ENCODE measurements around the gene FLT1. TPM values are rescaled to one million over a fixed set of nuclear protein-coding genes. Genes with fewer than 3 reads are reported as not detected.

Gene FLT1
- polyA plus RNA-seq, 2 of the 4 experiments (the other 2 are of a cell fraction) = not detected

- TF ChIP-seq RNF2 (IDR thresholded peaks at IDR 0.05; ENCODE audit: borderline replicate concordance, low read depth) (no peak), MAZ (IDR thresholded peaks at IDR 0.05; ENCODE audit: borderline replicate concordance, low read depth, low read length) (no peak), JUNB (IDR thresholded peaks at IDR 0.05) (no peak), HES2 (IDR thresholded peaks at IDR 0.05) (no peak), USF2 (IDR thresholded peaks at IDR 0.05) (no peak), SREBF2 (IDR thresholded peaks at IDR 0.05) (no peak), HOXB13 (CRISPR knock-in tag; IDR thresholded peaks at IDR 0.05; ENCODE audit: low read depth) (no peak), HEYL (CRISPR knock-in tag; IDR thresholded peaks at IDR 0.05) (no peak), PHF8 (IDR thresholded peaks at IDR 0.05; ENCODE audit: borderline replicate concordance, low read depth) (no peak), CHD2 (IDR thresholded peaks at IDR 0.05; ENCODE audit: low read length, partially characterized antibody) (no peak), ZNF302 (CRISPR knock-in tag; IDR thresholded peaks at IDR 0.05) (no peak), MAFK (IDR thresholded peaks at IDR 0.05; ENCODE audit: partially characterized antibody) (no peak), RCOR1 (IDR thresholded peaks at IDR 0.05; ENCODE audit: low read depth, low read length) (no peak)
- DNase-seq (ENCODE audit: low read depth in 1 of 2, low spot score in 1 of 2) (no peak), ATAC-seq (no peak), FAIRE-seq (no peak)
- CTCF ChIA-PET = no interaction called here
- no peaks in the 10 kb centered on the region for H3K9me3 ChIP-seq
- no peak overlapping the region for H3K27ac ChIP-seq
- H3K4me1 ChIP-seq = no peaks in the 10 kb centered on the region
- H3K4me2 ChIP-seq = no peak overlapping the region
- POLR2A ChIA-PET = no interaction called here
- H3K4me3 ChIP-seq = no peak overlapping the region
Measured at GRCh38 chr13:28409648-28410047, 85.3 kb downstream of the FLT1 start.

DNA sequence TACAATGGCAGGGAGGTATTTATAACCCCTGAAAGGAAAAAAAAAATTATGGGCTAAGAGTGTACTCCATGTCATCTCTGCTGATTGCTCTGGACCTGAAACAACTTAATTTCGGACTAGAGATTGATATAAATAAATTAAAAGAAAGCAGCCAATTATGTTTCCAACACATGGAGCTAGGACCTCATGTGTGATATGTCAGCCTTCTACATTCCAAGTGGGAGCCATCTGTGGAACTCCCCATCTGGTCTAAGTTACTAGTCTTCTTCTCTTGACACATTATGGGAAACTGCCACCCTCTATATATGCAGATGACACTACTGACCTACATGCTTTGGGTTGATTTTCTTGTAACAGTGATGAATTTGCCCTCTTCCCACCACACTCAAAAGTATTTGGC is 86.1 kb downstream of the FLT1 start:
- ChIA-PET CTCF (no interaction called here), POLR2A (no interaction called here)
- H3K4me1 ChIP-seq = no peaks in the 10 kb centered on the region
- H3K9me3 ChIP-seq = no peaks in the 10 kb centered on the region
- TF ChIP-seq EHF (CRISPR knock-in tag; IDR thresholded peaks at IDR 0.05) = no peak
- no peak for TF ChIP-seq GATA3 (IDR thresholded peaks at IDR 0.05; ENCODE audit: borderline replicate concordance)
- TF ChIP-seq CHD2 (IDR thresholded peaks at IDR 0.05; ENCODE audit: low read length, partially characterized antibody) = no peak
- TF ChIP-seq HEYL (CRISPR knock-in tag; IDR thresholded peaks at IDR 0.05) = no peak
- no peak for TF ChIP-seq SMC3 (IDR thresholded peaks at IDR 0.05)
- TF ChIP-seq MAFK (IDR thresholded peaks at IDR 0.05; ENCODE audit: partially characterized antibody) = no peak
- TF ChIP-seq CBX8 (IDR thresholded peaks at IDR 0.05) = no peak
- no peak for TF ChIP-seq CEBPB (IDR thresholded peaks at IDR 0.05)
- TF ChIP-seq PBX3 (IDR thresholded peaks at IDR 0.05) = no peak
- TF ChIP-seq RARB (CRISPR knock-in tag; IDR thresholded peaks at IDR 0.05) = no peak
- no peak for TF ChIP-seq USF2 (IDR thresholded peaks at IDR 0.05)
- no peak for TF ChIP-seq ZC3H11A (IDR thresholded peaks at IDR 0.05)
- TF ChIP-seq TFCP2L1 (CRISPR knock-in tag; IDR thresholded peaks at IDR 0.05) = no peak
- TF ChIP-seq PHF8 (IDR thresholded peaks at IDR 0.05; ENCODE audit: borderline replicate concordance, low read depth) = no peak
- no peak for TF ChIP-seq HDAC2 (IDR thresholded peaks at IDR 0.05)
- TF ChIP-seq CHD4 (IDR thresholded peaks at IDR 0.05; ENCODE audit: borderline replicate concordance) = no peak
- TF ChIP-seq FOSL2 (IDR thresholded peaks at IDR 0.05) = no peak
- TF ChIP-seq FOSL2 (CRISPR knock-in tag; IDR thresholded peaks at IDR 0.05) = no peak
- no peak for TF ChIP-seq NFE2L2 (conservative IDR thresholded peaks at IDR 0.05; ENCODE audit: low read length)
- no peak for TF ChIP-seq JUN (IDR thresholded peaks at IDR 0.05)
- no peak for DNase-seq (ENCODE audit: low read depth in 1 of 2, low spot score in 1 of 2)
- H3K4me3 ChIP-seq = no peak overlapping the region
- no peak for FAIRE-seq
- WGBS (ENCODE audit: missing lambda C conversion rate) = 4% methylated on average over 1 of the region's 1 CpG
- no peak overlapping the region for H3K4me2 ChIP-seq
- ATAC-seq = no peak
- no peak overlapping the region for H3K27ac ChIP-seq

Data from A549 (cell line).